Measurements from ENCODE around the gene CCNL1.

DNA sequence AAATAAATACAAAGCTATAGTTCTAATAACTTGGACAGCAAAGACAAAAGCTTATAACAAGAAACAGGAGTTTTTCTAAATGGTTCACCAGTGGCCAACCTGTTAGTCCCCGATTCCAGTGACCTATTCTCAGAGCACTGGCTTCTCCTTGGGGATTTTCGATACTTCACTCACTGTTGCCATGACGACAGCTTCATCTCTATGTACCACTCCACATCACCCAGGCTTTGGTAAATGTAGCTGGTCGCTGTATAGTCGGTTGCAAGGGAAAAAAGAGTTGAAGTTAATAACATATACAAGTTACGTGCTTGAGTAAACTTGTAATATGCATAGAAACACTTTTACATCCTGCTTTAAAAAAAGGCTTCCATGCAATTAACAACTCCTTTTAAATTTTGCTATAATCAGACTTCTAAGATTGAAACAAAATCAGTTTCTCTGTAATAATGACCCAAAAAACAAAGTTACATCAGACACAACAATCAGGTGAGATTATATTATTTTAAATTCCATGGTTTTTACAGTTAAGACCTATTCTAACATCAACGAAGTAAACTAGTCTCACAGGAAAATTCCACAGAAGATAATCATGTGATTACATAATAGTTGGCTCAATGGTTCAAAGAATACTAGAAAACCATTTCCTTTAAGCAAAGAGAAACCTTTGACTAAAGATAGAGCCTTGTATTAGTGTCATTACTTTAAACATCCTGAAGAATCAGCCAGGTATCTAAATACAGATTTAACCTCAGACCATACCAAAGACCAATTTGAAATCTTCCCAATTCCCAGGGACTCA, 2.9 kb downstream of the CCNL1 start:
- TF ChIP-seq HDGF (IDR thresholded peaks at IDR 0.05; ENCODE audit: borderline replicate concordance) (no peak), FOXM1 (IDR thresholded peaks at IDR 0.05; ENCODE audit: borderline replicate concordance) (no peak), BHLHE40 (IDR thresholded peaks at IDR 0.05; ENCODE audit: borderline replicate concordance) (no peak), CTBP1 (IDR thresholded peaks at IDR 0.05; ENCODE audit: borderline replicate concordance) (no peak), TARDBP (IDR thresholded peaks at IDR 0.05) (no peak), FOXA1 (IDR thresholded peaks at IDR 0.05) (no peak), SUZ12 (IDR thresholded peaks at IDR 0.05) (no peak), LEF1 (IDR thresholded peaks at IDR 0.05; ENCODE audit: borderline replicate concordance) (no peak), FOXK2 (IDR thresholded peaks at IDR 0.05) (no peak), SP1 (IDR thresholded peaks at IDR 0.05) (no peak)
- TF ChIP-seq, protein P1, sequence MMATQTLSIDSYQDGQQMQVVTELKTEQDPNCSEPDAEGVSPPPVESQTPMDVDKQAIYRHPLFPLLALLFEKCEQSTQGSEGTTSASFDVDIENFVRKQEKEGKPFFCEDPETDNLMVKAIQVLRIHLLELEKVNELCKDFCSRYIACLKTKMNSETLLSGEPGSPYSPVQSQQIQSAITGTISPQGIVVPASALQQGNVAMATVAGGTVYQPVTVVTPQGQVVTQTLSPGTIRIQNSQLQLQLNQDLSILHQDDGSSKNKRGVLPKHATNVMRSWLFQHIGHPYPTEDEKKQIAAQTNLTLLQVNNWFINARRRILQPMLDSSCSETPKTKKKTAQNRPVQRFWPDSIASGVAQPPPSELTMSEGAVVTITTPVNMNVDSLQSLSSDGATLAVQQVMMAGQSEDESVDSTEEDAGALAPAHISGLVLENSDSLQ (IDR thresholded peaks at IDR 0.05), result no peak

Data from HEK293T (cell line).